ENCODE measurements around the gene STK40.
A peak's percentile ranks its signal among the peaks of the same experiment; 100 is the strongest.

The STK40 gene

GRCh38 chr1:36343651-36344394 lies 41.9 kb downstream of the STK40 start:
- no peak for DNase-seq

- peak; percentile 80 for DNase-seq
These were observed 43.1 kb downstream of the STK40 start for GRCh38 chr1:36342426-36343185.

GRCh38 chr1:36341626-36342320 lies 44.0 kb downstream of the STK40 start:
- DNase-seq: no peak

- no peak for DNase-seq
These were observed 46.1 kb downstream of the STK40 start for GRCh38 chr1:36339615-36340014.

GRCh38 chr1:36339215-36339614 lies 46.5 kb downstream of the STK40 start:
- DNase-seq: no peak

GRCh38 chr1:36337830-36338229 lies 47.9 kb downstream of the STK40 start:
- DNase-seq: no peak

GRCh38 chr1:36330940-36331339 lies 54.8 kb downstream of the STK40 start:
- no peak for DNase-seq

- no peak for DNase-seq
These were observed 55.9 kb downstream of the STK40 start for GRCh38 chr1:36329817-36330216.

GRCh38 chr1:36328713-36329112 lies 57.0 kb downstream of the STK40 start:
- no peak for DNase-seq

GRCh38 chr1:36328088-36328480 lies 57.6 kb downstream of the STK40 start:
- no peak for DNase-seq

GRCh38 chr1:36327421-36328087 lies 58.2 kb downstream of the STK40 start:
- peak; percentile 60 for DNase-seq

GRCh38 chr1:36326499-36326898 lies 59.2 kb downstream of the STK40 start:
- DNase-seq: no peak

GRCh38 chr1:36324353-36324703 lies 61.4 kb downstream of the STK40 start:
- DNase-seq: no peak

GRCh38 chr1:36323636-36324352 lies 61.9 kb downstream of the STK40 start, which contains the start of gene EVA1B:
Gene EVA1B (minus strand): TSS chr1:36323645. CDS start chr1:36323037, 608 bp downstream.
- DNase-seq: peak; percentile 86

GRCh38 chr1:36322786-36323635 lies 62.7 kb downstream of the STK40 start:
- DNase-seq: peak; percentile 48

- DNase-seq: no peak
These were observed 63.5 kb downstream of the STK40 start for GRCh38 chr1:36322041-36322785.

- DNase-seq: peak; percentile 98
These were observed 64.4 kb downstream of the STK40 start for GRCh38 chr1:36321119-36321951.

GRCh38 chr1:36320767-36321118 lies 65.0 kb downstream of the STK40 start:
- no peak for DNase-seq

GRCh38 chr1:36320291-36320761 lies 65.4 kb downstream of the STK40 start:
- no peak for DNase-seq
